GM12801 (cell line): ENCODE results near the gene NKX2-2.

Experiments
- CTCF ChIP-seq: IDR thresholded peaks from one replicate; pipeline ENCODE4 v1.5.1; 2011; ENCODE audit warnings: control low read depth; ENCODE audit not compliant: insufficient read length; ENCODE audit errors: extremely low read depth

Gene NKX2-2

GRCh38 chr20:21505161-21505809 lies 8.6 kb downstream of the NKX2-2 start:
- no peak for TF ChIP-seq CTCF

GRCh38 chr20:21504323-21504722 lies 9.5 kb downstream of the NKX2-2 start:
- no peak for TF ChIP-seq CTCF

GRCh38 chr20:21503345-21503744 lies 10.5 kb downstream of the NKX2-2 start:
- no peak for TF ChIP-seq CTCF

- no peak for TF ChIP-seq CTCF
Observed at GRCh38 chr20:21501184-21501583, 12.7 kb downstream of the NKX2-2 start.

- TF ChIP-seq CTCF, result no peak
Observed at GRCh38 chr20:21500599-21500998, 13.3 kb downstream of the NKX2-2 start.

- TF ChIP-seq CTCF, result no peak
Observed at GRCh38 chr20:21499641-21500040, 14.2 kb downstream of the NKX2-2 start.

GRCh38 chr20:21498635-21499034 lies 15.2 kb downstream of the NKX2-2 start:
- TF ChIP-seq CTCF, result no peak

- TF ChIP-seq CTCF, result no peak
Observed at GRCh38 chr20:21498195-21498594, 15.7 kb downstream of the NKX2-2 start.
